ENCODE measurements around the gene CDH7. TPM values are rescaled to one million over a fixed set of nuclear protein-coding genes. Genes with fewer than 3 reads are reported as not detected.

CDH7 gene
- total and polyA plus RNA-seq, 8 donors, result 0.34 to 1.8 (median 1.5) TPM; not detected in 1

DNA sequence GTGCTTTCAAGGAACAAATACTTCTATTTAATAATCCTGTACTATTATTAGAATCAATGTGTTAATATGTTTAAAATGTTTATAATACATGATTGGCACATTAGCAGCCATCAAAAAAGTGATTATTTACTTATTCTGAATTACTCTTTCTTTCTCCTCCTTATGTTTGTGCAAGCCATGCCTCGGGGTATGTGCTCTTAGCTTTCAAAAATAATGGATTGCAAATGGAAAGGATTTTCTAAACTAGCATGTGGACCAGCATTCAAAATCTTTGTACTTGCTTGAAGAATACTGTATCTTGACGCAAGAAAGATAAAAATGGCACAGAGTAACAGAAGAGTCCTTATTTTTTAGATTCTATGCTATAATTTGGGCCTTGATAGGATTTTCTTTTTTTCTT lies 156.5 kb downstream of the CDH7 start:
- Histone ChIP-seq H3K4me1 (no peaks in the 10 kb centered on the region), H3K4me3 (no peak overlapping the region), H3K36me3 (no peaks in the 10 kb centered on the region), H3K9me3 (no peaks in the 10 kb centered on the region), H3K27ac (no peak overlapping the region), H3K27me3 (no peaks in the 10 kb centered on the region)
- DNase-seq (no peak), ATAC-seq (no peak)
- TF ChIP-seq, protein P1, sequence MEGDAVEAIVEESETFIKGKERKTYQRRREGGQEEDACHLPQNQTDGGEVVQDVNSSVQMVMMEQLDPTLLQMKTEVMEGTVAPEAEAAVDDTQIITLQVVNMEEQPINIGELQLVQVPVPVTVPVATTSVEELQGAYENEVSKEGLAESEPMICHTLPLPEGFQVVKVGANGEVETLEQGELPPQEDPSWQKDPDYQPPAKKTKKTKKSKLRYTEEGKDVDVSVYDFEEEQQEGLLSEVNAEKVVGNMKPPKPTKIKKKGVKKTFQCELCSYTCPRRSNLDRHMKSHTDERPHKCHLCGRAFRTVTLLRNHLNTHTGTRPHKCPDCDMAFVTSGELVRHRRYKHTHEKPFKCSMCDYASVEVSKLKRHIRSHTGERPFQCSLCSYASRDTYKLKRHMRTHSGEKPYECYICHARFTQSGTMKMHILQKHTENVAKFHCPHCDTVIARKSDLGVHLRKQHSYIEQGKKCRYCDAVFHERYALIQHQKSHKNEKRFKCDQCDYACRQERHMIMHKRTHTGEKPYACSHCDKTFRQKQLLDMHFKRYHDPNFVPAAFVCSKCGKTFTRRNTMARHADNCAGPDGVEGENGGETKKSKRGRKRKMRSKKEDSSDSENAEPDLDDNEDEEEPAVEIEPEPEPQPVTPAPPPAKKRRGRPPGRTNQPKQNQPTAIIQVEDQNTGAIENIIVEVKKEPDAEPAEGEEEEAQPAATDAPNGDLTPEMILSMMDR (IDR thresholded peaks at IDR 0.05), result no peak
- intact Hi-C loops (cut with DNase I), result no loop called here

DNA sequence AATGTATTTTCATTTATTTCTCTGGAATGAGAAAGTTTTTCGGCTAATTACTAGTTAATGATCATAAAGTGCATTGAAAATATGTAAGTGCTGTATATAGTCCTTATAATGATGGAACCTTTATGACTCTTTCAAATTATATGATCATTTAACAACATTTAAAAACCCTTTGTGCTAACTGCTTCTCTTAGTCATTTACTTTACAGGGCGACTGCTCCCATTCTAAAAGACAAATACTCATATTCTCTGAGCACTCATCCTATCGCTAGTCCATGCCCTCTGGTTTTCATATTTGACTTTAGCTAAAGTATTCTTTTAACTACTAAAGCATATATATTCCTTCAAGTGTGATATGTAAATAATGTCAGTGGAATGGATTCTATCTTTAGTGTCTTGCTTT lies 168.2 kb downstream of the CDH7 start:
- Histone ChIP-seq H3K4me1 (no peaks in the 10 kb centered on the region), H3K36me3 (no peaks in the 10 kb centered on the region), H3K27me3 (no peaks in the 10 kb centered on the region), H3K4me3 (no peak overlapping the region), H3K27ac (no peak overlapping the region), H3K9me3 (no peaks in the 10 kb centered on the region)
- ATAC-seq (no peak), DNase-seq (no peak)
- TF ChIP-seq, protein P1 (IDR thresholded peaks at IDR 0.05), result no peak
- intact Hi-C loops (cut with DNase I), result no loop called here

DNA sequence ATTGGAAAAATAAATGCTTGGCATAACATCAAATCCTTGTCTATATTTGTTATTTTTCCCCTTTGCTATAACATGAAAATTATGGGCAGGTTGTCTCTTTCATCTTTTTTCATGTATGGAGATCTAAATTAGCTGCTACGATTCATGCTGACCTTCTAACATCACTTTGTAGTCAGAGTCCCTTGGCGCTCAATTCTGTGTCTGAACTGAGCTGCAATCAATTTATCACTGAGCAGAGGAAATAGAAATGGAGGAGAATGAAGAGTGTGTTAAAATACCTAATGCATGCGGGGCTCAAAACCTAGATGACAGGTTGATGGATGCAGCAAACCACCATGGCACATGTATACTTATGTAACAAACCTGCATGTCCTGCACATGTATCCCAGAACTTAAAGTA lies 168.9 kb downstream of the CDH7 start:
- TF ChIP-seq, protein P1 (IDR thresholded peaks at IDR 0.05), result no peak
- DNase-seq, result no peak
- no peaks in the 10 kb centered on the region for H3K36me3 ChIP-seq
- intact Hi-C loops (cut with DNase I), result no loop called here
- ATAC-seq, result no peak
- H3K27ac ChIP-seq, result no peak overlapping the region
- H3K4me3 ChIP-seq, result no peak overlapping the region
- no peaks in the 10 kb centered on the region for H3K9me3 ChIP-seq
- no peaks in the 10 kb centered on the region for H3K27me3 ChIP-seq
- no peaks in the 10 kb centered on the region for H3K4me1 ChIP-seq

DNA sequence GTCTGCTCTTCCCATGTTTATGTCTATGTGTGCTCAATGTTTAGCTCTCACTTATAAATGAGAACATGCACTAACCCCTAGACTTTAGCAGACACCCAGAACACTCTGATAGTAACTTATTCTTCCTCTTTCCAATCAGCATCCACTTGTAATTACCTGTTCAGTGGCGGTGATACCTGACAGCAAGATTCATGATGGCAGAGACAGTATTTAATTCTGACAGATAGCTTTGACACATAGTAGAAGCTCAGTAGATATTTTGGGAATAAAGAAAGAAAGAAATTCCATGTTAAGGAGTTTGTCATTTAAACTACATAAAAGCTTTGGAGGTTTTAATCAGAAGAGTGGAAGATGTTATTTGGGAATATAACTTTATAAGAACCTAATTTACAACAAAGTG lies 171.3 kb downstream of the CDH7 start:
- DNase-seq, result no peak
- no peak overlapping the region for H3K4me3 ChIP-seq
- intact Hi-C loops (cut with DNase I), result no loop called here
- TF ChIP-seq, protein P1 (IDR thresholded peaks at IDR 0.05), result no peak
- H3K36me3 ChIP-seq, result no peaks in the 10 kb centered on the region
- no peak for ATAC-seq
- no peak overlapping the region for H3K27ac ChIP-seq
- H3K4me1 ChIP-seq, result no peaks in the 10 kb centered on the region
- H3K27me3 ChIP-seq, result no peaks in the 10 kb centered on the region
- H3K9me3 ChIP-seq, result no peaks in the 10 kb centered on the region

DNA sequence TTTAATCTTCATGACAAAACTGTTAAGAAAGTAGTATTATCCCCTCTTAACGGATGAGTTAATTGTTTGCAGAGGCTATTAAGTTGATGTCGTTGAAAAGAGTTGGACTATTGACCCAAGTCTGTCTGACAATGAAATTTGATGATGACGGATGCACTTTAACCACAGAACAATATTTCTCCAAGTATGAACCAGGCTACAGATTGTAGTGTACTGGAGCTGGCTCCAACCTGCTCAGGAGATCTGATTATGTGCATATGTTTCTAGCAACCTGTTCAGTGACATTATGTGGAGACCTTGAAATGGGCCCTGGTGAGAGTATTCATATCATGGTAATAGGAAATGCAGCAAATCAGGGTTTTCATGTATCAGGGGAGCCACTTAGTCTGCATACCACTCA lies 174.1 kb downstream of the CDH7 start:
- TF ChIP-seq, protein P1 (IDR thresholded peaks at IDR 0.05), result no peak
- Histone ChIP-seq H3K4me1 (no peaks in the 10 kb centered on the region), H3K27ac (no peak overlapping the region), H3K9me3 (no peaks in the 10 kb centered on the region), H3K27me3 (no peaks in the 10 kb centered on the region), H3K4me3 (no peak overlapping the region), H3K36me3 (no peaks in the 10 kb centered on the region)
- intact Hi-C loops (cut with DNase I), result no loop called here
- DNase-seq, result no peak
- ATAC-seq, result no peak

Measured in left lung (tissue), 10 donors.